SK-N-MC (cell line): ENCODE data around the gene CHID1.

Experiments
- EZH2 ChIP-seq: fragments of 200-600 bp; sonication (generic); IDR thresholded peaks from one replicate; pipeline ENCODE4 v1.6.1; 2017; ENCODE audit warnings: antibody characterized with exemption
- POLR2AphosphoS5 ChIP-seq: IDR thresholded peaks from 2 replicates; pipeline ENCODE4 v1.6.1; 2012; ENCODE audit warnings: mild to moderate bottlenecking, low read depth, low read length, borderline replicate concordance

- TF ChIP-seq EZH2 (no peak), POLR2AphosphoS5 (no peak)
Observed at GRCh38 chr11:849951-850774, 60.4 kb downstream of the CHID1 start.
